NB4 (cell line): ENCODE measurements around the gene MAGI1.

Source experiments
- CTCF ChIP-seq: IDR thresholded peaks from one replicate; pipeline ENCODE4 v1.5.1; 2012; ENCODE audit warnings: low read depth, low read length
- MAX ChIP-seq: IDR thresholded peaks from 2 replicates; pipeline ENCODE4 v1.6.1; 2011; ENCODE audit warnings: low read depth, low read length
- MYC ChIP-seq: IDR thresholded peaks from 2 replicates; pipeline ENCODE4 v1.6.1; 2011; ENCODE audit warnings: low read depth, low read length

- TF ChIP-seq MAX: no peak
- no peak for TF ChIP-seq MYC
- TF ChIP-seq CTCF: no peak
These were observed 470.2 kb downstream of the MAGI1 start for GRCh38 chr3:65568497-65568896.
